AG09319 (cell line): Measurements from ENCODE around the gene LCAT.
A peak's percentile ranks its signal among the peaks of the same experiment; 100 is the strongest.
"Not testable (repeated sequence)": the region's sequence is repeated elsewhere in the genome, so short reads cannot be mapped to it uniquely, and the experiment has no call there.

Source experiments
- DNase-seq: peaks from one replicate; pipeline ENCODE4 v3.0.0-alpha.2; 2010; ENCODE audit warnings: low read depth; ENCODE audit errors: extremely low read depth
- TF ChIP-seq, protein P1 (sequence below): IDR thresholded peaks from 2 replicates; pipeline ENCODE4 v1.5.1; 2011; ENCODE audit warnings: low read depth, mild to moderate bottlenecking, inconsistent platforms, low read length, moderate library complexity

The LCAT gene

DNA sequence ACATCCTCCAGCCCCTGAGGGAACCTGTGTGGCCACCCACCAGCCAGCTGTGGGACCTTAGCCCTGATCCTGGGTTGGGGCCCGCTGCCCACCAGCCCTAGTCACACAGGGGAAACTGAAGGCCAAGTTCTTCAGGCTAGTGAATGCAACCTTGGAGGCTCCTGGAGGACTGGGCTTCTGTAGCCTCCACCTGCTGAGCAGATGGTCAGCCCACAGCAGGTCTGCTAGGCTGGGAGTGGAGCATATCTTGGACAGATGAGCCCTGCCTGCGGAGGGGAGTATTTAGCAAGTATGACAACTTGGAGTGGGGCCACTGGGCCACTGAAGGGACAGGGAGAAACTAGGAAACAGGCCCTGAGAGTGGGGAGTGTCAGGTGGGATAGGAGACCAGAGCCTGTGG is 32.3 kb upstream of the LCAT start:
- TF ChIP-seq, protein P1, sequence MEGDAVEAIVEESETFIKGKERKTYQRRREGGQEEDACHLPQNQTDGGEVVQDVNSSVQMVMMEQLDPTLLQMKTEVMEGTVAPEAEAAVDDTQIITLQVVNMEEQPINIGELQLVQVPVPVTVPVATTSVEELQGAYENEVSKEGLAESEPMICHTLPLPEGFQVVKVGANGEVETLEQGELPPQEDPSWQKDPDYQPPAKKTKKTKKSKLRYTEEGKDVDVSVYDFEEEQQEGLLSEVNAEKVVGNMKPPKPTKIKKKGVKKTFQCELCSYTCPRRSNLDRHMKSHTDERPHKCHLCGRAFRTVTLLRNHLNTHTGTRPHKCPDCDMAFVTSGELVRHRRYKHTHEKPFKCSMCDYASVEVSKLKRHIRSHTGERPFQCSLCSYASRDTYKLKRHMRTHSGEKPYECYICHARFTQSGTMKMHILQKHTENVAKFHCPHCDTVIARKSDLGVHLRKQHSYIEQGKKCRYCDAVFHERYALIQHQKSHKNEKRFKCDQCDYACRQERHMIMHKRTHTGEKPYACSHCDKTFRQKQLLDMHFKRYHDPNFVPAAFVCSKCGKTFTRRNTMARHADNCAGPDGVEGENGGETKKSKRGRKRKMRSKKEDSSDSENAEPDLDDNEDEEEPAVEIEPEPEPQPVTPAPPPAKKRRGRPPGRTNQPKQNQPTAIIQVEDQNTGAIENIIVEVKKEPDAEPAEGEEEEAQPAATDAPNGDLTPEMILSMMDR = no peak

DNA sequence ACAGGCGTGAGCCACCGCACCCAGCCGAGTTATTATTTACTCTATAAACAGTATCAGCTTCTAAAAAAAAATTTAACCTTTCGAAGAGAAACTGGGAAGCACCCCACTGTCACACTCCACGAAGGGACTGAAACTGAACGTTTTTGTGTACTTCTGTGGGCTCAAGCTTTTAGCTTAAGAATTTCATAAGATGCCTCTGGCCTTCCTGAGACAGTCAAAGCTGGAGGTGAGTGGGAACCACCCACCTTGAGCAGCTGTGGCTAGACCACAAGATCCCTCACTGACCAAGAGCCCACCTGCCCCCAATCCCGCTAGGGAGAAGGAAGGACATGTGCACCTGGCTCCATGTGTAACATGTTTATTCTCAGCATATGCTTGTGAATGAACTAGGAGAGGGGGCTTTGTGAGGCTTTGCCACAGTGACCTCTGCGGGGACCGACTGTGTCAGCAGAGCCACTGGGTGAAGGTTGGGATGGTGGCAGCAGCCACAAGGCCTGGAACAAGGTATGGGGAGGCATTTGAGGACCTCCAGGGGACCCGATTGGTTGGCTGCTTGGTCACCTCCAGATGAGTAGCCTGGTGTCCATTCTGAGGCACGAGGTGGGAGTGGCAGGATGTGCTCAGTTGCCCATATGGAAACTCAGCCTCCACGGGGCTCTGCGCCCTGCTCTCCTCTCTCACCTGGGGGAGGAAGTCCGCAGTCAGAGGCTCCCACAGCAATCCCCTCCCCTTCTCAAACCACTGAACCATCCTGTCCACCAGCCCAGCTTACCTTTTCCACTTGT is 31.6 kb upstream of the LCAT start:
- no peak for DNase-seq
- TF ChIP-seq, protein P1 = no peak

More for the DNA sequence above, 32.3 kb upstream of the LCAT start:
- DNase-seq = no peak

DNA sequence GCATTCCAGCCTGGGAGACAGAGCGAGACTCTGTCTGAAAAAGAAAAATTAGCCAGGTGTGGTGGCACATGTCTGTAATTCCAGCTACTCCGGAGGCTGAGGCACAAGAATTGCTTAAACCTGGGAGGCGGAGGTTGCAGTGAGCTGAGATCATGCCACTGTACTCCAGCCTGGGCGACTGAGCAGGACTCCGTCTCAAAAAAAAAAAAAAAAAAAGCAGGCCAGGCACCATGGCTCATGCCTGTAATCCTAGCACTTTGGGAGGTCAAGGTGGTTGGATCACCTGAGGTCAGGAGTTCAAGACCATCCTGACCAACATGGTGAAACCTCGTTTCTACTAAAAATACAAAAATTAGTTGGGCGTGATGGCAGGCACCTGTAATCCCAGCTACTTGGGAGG is 28.4 kb upstream of the LCAT start:
- DNase-seq = not testable (repeated sequence)

DNA sequence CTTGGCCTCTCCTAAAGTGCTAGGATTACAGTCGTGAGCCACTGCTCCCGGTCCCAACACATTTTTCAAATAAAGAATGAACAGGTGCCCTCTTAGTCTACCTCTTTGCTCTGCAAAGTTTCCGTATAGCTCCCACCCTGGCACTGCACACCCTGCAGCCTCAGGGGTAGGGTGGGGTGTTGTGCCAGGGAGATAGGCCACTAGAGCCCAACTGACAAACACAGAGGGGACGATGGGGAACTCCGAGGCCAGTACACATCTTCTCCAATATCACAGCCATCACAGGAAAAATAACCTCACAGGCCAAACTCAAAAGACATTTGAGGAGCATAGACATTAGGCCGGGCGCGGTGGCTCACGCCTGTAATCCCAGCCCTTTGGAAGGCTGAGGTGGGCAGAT is 27.2 kb upstream of the LCAT start:
- TF ChIP-seq, protein P1 = no peak
- DNase-seq = no peak

DNA sequence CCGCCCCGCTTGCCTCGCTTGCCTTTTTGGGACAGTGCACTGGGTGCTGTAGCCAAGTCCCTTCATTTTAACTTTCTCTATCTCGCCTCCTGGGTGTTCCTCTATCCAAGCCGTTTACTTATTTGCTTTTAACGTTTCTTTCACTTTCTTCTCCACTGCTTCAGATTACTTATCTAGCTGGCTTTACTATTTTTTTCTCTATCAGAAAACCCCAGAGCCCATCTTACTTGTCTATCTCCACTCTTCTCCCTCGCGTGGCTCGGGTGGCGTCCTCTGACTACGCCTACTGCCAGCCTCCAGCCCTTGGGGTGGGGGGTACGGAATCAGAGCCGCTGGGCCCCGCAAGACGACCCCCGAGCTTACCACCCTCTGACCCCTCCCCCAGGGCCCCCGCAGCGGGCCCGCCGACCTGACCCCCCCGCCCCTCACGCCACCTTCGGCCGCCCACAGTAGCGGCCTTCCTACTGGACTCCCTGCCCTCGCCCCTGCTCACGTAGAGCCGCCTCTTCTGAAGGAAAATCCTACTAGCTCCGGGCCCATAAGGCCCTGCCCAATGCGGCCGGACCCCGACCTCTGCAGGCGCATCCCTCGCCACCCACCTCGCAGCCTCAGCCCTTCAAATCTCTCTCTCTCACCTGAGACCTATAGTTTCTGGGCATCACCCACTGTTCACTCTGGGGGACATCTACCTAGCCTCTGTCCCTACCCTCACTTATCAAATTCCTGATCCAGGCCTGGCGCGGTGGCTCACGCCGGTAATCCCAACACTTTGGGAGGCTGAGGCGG is 25.5 kb upstream of the LCAT start:
- TF ChIP-seq, protein P1 = no peak
- DNase-seq = no peak

DNA sequence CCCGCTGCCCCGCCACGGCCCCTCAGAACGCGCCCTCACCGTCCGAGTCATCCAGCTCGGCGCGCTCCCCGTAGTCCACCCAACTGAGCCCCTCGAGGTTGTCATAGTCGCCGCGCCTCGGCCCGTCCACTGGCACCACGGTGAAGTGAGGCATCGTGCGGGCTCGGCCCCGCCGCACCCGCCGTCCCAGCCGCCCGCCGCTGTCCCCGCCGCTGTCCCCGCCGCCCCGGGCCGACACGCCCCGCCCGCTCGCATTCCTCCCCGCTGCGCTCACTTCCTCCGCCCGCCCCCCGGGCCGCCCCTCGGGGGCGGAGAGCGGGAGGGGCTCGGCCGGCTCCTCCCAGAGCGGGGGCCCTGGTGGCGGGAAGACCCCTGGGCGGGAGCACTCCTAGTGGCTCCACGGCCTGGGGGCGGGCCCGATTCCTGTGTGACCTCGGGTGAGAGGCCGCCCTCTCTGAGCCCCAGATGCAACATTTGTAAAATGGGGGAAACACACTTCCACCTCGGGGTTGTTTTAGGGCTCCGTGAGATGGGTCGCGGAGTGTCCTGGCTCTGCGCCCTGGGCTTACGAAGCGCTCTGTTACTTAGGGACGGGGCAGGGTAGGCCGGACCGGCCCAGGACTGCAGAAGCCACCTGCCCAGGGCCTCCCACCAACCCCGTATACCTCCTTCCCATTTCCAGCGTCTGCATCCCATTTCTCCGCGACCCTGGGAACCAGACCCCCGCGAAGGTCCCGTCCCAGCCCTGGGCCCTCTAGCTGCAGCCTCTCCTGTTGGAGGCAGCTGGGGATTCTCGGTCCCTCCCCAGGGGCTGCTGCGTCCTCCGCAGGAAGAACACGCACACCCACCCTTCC is 24.7 kb upstream of the LCAT start, which contains the start of gene SLC12A4:
SLC12A4 (minus strand) TSS at position 238 of the 854 bp plus-strand sequence; CDS start at position 154, 84 bp downstream.
- DNase-seq = peak; percentile 52
- TF ChIP-seq, protein P1 = no peak

DNA sequence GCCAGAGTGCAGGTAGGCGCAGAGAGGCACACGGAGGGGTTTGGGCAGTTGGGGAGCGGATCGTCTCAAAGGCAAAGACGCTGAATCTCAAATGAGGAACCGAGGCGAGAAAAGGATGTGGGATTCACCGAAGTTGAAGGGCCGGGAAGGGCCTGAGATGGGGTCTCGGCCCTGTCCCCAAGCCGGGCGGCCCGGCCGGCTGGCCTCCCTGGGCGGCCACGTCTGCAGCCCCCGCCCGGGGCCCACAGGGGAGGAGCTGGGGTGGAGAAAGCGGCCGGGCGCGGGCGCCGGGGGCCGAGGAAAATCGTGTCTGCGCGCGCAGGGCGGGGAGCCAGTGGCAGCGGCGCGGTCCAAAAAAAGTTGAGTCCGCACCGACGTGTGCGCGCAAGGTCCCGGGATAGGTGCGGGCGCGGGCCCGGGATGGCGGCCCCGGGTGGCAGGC is 24.1 kb upstream of the LCAT start:
- no peak for DNase-seq
- TF ChIP-seq, protein P1 = no peak
